ENCODE results near the gene BSPH1.
"Not testable (repeated sequence)": the region's sequence is repeated elsewhere in the genome, so short reads cannot be mapped to it uniquely, and the experiment has no call there.

The BSPH1 gene

GRCh38 chr19:47920107-47920506 is 71.9 kb downstream of the BSPH1 start:
- not testable (repeated sequence) for DNase-seq (ENCODE audit: low read depth)
